Amygdala (tissue), 56 donors: ENCODE measurements around the gene TOX2.

Experiments
- DNase-seq, 56 donors: peaks; one replicate each; lab custom pipeline; 2025; lab: John Stamatoyannopoulos, UW

The TOX2 gene

DNA sequence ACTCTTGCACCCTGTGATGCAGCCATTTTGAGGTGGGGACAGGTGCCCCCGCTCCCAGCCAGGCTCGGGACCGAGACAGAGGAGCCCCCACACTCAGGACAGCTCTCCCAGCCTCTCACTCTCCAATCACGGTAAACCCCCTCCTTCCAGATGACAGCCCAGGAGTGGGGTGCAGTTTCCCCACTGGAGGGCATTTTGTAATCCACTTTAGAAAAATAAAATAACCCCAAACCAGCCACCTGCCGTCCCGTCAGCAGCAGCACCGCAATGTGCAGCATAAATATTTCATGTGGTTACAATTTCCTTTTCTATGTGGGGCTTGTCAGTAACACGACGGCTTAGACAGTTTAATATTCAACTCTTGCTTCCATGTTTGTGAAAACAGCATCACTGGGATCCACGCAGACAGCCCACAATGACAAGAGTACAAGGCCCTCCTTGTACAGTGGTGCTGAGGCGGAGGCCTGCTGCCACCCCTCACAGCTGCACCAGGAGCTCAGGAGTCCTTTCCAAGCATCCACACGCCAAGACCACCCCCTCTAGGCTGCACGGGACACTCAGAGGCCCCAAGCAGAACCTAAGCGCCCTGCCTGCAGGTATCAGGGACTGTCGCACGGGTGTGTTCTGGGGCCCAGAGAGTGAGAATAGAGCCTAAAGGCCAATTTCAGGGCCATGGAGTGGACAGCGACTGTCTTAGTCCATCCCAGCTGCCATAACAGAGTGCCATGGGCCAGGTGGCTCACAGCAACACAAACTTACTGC lies 155.7 kb downstream of the TOX2 start:
- peak in 19 of 56 donors; percentile 9 to 52 (median 26) for DNase-seq

DNA sequence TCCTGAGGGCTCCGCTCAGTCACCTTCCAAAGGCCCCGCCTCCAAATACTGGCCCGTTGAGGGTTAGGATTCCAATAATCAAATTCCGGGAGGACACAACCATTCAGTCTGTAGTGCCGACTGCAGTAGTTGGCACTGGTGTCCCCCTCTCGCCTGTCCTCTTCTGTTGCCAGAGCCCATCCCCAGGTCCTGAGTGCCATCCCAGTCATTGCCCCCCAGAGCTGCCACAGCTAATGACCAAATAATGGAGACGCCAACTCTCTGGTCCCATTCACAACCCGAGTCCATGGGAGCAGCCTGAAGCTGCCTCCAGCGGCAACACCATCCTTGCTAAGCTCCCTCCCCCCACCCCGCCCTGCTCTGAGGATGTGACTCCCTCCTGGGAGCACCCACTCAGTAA lies 156.4 kb downstream of the TOX2 start:
- no peak for DNase-seq

DNA sequence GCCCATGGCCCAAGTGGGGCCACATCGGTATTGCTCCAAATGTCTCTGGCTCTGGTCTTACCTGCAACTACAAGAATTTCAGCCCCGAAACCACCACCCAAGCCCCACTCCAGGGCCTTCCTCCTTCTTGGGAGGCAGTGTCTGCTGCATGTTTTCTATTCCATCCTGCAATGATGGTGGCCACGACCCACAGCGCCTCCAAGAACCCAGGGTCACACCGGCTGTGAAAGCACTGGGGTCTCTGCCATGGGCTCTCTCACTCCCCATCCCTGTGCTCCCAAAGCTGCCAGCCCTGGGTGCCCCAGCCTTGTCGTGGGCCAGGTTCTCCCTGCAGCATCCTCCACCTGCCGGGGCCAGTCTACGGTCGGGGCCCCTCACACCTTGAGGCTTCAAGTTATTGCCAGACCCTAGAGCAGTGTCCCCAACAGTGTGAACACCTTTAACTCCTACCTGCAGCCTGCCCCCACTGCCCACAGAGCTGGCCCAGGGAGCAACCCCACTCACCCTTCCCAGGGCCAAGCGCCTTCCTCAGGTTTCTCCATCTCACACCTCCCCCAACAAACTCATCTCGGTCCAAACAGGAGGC lies 157.0 kb downstream of the TOX2 start:
- DNase-seq, result no peak

DNA sequence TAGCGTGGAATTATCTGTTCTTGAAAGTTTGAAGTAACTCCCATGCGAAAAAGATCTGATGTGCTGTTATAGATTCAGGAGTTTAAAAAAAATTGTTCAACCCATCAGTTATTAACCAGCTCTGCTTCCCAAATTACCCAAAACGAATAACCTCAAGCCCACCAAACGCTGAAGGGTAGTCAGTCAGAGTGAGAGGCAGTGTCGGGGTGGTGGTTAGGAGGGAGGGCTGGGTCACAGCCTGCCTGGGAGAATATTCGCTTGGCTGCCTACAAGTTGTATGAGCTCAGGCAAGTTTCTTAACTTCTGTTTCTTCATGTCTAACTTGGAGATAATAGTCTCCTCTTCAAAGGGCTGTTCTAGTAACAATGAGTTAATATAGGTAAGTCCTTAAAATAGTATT lies 157.7 kb downstream of the TOX2 start:
- no peak for DNase-seq

DNA sequence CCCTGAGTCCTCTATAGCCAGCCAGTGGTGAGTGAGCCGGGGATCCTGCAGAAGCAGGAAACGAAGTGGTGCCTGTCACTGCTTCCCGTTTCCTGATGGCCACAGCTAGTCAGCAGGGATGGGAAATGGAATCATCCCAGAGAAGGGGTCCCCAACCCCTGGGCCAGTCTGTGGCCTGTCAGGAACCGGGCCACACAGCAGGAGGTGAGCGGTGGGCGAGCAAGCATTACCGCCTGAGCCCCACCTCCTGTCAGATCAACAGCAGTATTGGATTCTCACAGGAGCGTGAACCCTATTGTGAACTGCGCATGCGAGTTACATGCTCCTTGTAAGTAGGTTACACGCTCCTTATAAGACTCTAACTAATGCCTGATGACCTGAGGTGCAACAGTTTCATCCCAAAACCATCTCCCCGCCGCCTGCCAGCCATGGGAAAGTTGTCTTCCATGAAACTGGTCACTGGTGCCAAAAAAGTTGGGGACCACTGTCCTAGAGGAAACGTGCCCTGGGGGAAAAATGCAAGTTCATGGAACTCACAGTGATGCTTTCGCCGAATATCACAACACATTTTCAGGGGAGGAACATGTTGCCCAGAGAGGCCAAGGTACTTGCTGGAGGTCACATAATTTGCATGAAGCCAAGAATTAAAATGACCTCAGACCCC lies 158.5 kb downstream of the TOX2 start:
- DNase-seq, result no peak

DNA sequence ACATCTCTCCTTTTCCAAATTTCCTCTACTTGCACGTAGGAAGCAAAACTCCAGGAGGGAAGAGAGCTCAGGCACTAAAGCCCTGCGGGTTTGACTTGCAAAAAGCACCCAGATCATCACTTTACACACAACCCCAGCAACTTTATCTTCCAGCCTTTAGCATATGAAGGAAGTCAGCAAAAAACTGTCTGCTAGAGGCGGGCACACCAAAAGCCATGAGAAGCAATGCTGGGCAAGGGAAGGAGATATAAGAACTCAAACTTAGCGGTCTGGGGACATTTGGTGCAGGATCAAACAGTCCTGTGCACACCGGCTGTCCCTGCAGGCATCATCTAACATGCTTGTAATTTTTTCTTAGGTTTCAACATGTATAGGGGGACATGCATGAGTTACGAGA lies 159.0 kb downstream of the TOX2 start:
- DNase-seq, result no peak

DNA sequence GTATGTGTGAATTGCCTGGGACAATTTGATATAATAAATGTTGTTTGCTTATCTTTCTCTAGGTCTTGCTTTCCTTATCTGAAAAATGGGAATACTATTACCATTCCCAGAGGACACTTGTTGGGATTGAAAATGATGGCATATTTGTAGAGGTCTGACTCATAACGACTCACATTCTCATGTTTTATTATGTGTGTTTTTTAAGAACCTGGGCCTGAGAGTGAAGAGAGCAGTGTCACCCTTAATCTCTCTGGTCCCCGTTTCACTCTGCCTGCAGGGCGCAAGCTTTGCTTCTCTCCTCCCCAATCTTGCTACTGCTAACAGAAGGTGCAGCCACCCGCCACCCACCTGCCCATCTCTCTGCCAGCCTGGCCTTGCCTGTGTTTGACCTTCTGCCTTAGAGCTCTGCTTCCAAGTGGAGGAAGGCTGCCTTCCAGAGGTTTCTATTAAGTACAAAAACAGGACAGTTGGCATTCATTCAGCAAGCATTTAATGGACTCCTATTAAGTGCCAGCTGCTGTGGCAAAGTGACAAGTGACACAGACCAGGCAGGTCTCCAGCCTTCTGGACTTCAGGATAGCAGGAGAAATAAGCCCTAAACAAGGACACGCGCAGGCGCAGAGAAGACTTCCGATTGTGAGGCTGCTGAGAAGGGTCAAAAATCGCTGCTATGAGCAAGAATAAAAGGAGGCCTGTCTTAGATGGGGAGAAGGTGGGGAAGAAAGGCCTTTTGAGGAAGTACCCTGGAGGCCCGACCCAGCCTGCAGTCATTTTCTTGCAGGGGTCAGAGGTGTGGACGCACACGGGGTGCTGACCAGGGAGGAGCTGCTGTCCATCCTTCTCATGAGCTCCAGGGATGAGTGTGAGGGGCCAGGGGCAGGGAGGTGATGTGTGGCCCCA lies 159.8 kb downstream of the TOX2 start:
- DNase-seq, result peak in 24 of 56 donors; percentile 6 to 64 (median 20)

DNA sequence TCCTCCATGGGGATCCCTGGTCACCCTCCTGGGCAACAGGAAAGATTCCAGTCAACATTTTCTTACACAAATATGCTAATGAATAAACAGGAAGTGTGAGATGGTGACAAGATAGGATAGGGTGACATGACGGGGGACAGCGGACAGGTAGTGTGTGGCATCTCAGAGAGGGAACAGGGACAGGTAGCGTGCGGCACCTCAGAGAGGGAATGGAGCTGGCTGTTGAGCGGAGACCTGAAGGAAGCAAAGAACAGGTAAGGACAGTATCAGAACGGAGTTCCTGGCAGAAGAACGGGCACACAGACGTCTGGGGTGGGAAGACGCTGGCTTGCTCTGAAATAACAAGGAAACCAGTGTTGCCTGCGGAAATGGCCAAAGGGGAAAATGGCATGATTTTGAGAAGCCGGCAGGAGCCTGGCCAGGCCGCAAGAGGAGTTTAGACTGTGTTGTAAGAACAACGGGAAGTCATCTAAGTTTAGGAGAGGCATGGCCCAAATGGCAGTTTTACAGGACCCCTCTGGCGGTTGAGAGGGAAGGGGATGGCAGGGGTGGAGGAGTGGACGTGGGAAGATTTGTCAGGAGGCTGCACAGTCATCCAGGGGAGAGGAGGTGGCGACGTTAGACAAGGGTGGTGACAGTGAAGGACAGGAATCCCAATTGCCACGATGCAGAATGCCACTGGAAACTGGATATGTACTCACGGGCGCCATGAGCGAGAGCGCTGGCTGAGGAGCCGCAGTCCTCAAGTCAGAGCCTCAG lies 160.7 kb downstream of the TOX2 start:
- DNase-seq, result no peak

DNA sequence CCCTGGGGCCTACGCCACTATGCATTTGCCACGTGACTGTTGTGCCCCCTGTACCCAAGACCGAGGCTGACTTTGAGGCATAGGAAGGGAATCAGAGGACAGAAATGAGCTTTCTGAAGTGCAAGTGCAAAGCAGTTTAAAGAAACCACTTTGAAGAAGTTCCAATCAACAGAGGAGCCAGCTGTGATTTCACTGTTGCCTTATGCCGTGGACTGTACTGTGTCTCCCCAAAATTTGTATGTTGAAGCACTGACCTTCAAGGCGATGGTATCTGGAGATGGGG lies 161.2 kb downstream of the TOX2 start:
- no peak for DNase-seq

DNA sequence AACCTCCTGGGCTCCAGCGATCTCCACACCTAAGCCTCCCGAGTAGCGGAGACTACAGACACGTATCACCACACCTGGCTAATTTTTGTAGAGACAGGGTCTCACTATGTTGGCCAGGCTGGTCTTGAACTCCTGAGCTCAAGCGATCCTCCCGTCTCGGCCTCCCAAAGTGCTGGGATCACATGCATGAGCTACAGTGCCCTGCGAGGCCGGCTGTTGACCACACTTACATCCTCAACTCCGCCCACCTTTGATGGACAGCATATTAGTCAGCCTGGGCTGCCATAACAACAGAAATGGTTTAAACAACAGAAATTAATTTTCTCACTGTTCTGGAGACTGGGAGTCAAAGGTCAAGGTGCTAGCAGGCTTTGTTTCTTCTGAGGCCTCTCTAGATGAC lies 164.6 kb downstream of the TOX2 start:
- no peak for DNase-seq

DNA sequence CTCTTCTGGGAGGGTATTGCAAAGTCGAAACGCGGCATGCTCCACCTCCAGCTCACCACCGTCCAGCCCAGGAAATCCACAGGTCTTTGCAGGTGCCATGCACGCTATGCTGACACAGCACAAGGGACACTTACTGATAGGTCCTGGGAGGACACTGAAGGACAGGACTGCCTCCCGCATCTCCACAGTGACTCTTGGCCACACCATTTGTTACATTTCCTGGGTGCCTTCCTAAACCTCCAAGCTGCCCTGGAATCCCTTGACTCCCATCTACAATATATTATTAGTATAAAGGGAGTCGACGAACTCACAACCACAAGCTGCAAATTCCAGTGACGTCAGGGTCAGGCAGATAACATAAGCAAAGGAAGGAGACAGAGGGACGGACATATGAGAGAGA lies 165.4 kb downstream of the TOX2 start:
- DNase-seq, result no peak

DNA sequence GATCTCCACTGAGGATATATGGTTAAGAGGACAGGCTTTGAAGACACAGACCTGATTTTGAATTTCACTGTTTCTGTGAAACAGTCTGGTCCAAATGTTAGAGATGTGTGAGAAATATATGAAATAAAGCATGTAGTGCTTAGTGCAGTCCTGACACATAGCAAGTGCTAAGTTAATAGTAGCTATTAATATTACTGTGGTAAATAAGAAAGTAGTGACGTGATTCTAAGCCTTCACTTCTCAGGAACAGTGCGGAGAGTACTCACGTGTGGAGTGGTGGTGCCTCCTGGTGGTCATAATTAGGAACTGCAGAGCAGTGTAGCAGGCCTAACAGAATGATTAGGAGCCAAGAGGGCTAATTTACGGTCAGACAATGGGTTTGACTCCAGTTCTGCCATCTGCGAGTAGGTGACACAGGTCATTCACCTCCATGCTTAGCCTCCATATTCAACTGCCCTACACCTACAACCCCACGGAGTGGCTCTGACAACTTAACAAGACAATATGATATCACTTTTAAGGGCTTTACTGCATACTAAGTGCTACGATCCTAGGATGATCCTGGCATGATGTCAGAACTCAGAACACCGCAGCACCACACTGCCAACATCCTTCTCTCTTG lies 166.1 kb downstream of the TOX2 start:
- peak in 44 of 56 donors; percentile 21 to 84 (median 48) for DNase-seq

DNA sequence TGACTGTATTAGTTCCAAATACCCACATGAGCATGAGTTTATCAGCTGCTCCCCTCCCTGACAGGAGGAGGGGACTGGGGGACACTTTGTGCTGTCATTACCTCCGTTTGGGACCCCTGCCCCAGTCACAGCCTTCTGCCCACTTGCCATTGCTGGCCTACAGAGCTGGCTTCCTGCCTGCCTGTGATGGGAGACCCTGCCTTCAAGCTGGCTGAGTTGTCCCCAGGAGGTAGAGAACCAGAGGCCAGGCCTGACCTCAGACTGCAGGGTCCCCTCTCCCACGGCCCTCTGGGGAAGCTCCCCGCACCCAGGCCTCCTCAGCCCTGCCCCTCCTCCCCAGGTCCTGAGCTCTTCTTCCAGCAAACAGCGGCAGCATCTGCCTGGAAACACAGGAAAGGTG lies 166.8 kb downstream of the TOX2 start:
- no peak for DNase-seq

DNA sequence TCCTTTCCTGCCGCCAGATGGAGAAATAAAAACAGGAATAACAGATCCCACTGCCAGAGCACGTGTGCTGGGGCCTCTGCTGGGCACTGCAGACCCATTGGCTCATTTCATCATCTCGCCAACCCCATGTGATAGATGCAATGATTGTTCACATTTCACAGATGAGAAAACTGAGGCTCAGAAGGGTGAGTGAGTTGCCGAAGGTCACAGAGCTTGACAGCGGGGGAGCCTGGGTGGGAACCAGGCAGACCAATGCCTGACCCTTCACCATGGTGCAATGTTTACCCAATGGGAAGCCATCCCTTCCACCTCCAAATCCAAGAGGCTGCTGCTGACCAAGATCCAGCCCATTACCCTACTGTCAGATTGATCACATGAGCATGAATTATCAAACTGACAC lies 167.2 kb downstream of the TOX2 start:
- DNase-seq, result no peak

DNA sequence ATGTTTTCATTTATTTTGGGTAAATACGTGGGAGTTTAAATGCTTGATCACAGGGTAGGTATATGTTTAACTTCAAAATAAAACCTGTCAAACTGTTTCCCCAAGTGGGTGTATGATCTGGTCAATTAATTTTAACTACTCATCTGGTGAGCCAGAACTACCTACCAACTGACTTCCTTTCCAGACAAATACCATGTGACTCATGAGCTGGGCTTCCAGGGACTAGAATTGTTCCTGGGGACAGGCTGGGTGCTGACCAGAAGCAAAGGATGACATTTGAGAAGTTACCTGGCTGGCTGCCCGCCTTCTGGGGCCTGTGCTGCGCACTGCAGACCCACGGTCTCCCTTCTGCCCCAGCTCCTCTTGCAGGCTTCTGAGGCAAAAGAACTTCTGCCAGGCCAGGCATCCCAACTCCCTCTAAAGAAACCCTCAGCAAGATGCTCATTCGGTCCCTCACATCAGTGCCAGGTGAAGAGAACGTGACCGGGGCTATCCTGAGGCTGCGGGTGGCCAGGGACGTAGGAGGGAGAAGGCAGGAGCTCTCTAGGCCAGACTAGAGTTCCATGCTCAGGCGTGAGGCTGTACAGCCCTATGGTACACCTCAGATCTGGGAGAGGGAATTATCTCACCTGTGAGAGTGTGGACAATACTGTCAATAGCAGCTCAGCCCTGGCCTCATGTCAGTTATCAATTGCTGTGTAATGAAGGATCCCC lies 168.7 kb downstream of the TOX2 start:
- DNase-seq, result peak in 1 of 56 donors; percentile 6

DNA sequence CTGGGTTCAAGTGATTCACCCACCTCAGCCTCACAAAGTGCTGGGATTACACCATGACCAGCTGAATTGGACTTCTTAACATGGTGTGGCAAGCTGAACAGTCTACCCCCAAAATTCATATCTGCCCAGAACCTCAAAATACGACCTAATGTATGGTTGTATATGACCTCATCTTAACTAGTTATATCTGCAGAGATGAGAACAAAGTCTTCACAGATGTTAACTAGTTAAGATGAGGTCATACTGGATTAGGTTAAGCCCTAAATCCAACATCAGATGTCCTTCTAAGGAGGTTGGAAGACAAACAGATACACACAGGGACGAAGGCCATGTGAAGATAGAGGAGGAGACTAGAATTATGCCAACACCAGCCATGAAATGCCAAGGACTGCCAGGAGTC lies 169.8 kb downstream of the TOX2 start:
- DNase-seq, result no peak

DNA sequence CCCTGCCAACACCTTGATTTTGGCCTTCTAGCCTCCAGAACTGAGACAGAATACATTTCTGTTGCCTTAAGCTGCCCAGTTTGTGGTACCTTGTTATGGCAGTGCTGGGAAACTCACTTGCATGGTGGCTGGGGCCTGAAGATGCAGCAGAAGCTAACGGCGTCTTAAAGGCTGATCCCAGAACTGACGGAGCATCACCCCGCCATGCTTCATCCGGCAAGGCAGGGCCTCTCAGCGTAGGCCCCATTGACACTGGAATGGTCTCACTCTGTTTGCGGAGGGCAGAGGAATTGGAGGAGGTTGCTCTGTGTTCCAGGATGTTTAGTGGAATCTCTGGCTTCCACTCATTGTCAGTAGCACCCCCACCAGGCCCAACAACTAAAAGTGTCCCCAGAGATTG lies 170.2 kb downstream of the TOX2 start:
- DNase-seq, result no peak

DNA sequence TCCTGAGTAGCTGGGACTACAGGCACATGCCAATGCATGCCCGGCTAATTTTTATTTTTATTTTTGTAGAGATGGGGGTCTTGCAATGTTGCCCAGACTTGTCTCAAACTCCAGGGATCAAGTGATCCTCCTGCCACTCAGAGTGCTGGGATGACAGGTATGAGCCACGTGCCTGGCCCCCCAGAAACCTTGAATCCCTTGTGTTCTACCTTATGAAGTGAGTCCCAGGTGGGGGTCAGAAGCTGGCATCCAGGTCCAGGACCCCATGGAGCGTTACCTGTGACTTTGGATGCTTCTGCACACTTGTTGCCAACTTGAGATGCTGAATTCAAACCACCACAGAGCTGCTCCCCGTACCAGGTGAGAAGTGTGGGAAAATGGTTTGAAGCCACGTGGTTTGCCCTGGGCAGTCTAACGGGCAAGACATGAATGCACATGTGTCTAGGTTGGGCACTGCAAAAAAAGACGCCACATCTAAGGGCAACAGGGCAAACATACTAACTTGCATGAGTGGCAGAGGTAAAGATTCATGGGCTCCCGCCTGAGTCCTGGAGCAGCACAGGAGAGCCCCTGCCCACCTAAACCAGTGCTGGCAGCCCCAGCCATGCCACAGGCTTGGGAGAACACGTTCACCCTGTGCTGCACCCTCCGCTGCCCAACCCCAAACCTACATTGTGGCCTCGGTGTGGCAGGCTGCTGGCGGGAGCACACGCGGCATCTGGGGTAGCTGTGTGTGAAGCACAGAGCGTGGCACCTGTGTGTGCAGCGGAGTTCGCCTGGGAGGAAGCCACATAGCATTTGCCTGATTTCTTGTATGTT lies 171.2 kb downstream of the TOX2 start:
- no peak for DNase-seq
